Measurements from ENCODE around the gene C17orf75.

DNA sequence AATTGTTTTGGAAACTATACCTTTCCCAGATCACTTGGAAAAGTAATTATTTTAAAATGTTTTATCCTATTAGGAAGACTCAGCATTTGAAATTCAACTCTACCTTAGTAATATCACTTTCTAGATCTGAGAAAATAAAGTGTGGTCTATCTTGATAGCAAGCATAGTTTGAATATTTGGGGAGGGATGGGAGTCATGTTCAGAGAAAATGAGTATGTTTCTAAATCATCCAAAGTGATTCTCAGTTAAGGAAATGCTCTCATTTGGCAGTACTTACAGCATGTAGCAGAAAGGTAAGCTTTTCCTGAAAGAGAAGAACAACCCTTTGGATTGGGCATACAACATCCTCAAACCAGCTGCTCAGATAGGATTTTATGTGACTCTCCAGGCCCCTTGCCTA is 6.9 kb downstream of the C17orf75 start:
- TF ChIP-seq, protein P1, sequence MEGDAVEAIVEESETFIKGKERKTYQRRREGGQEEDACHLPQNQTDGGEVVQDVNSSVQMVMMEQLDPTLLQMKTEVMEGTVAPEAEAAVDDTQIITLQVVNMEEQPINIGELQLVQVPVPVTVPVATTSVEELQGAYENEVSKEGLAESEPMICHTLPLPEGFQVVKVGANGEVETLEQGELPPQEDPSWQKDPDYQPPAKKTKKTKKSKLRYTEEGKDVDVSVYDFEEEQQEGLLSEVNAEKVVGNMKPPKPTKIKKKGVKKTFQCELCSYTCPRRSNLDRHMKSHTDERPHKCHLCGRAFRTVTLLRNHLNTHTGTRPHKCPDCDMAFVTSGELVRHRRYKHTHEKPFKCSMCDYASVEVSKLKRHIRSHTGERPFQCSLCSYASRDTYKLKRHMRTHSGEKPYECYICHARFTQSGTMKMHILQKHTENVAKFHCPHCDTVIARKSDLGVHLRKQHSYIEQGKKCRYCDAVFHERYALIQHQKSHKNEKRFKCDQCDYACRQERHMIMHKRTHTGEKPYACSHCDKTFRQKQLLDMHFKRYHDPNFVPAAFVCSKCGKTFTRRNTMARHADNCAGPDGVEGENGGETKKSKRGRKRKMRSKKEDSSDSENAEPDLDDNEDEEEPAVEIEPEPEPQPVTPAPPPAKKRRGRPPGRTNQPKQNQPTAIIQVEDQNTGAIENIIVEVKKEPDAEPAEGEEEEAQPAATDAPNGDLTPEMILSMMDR (conservative IDR thresholded peaks at IDR 0.05; ENCODE audit: low read depth, low read length), result no peak
- TF ChIP-seq EZH2 (IDR thresholded peaks at IDR 0.05; ENCODE audit: low read length, unreplicated experiment), result no peak
- TF ChIP-seq EZH2phosphoT487 (IDR thresholded peaks at IDR 0.05; ENCODE audit: borderline replicate concordance, low read length), result no peak
